KMS-11 (cell line): ENCODE results near the gene FNDC3B.

Source experiments
- H2AFZ ChIP-seq: fragments of 200-600 bp; sonication (generic); 2 replicates; pipeline ENCODE4 v1.6.1; 2016; ENCODE audit warnings: antibody characterized with exemption, mixed run types, low read depth
- H3K27ac ChIP-seq: fragments of 200-600 bp; sonication (generic); 2 replicates; pipeline ENCODE4 v1.6.1; 2016; ENCODE audit warnings: mild to moderate bottlenecking, mixed run types
- H3K27me3 ChIP-seq: fragments of 200-600 bp; sonication (generic); 2 replicates; pipeline ENCODE4 v1.6.1; 2017; ENCODE audit warnings: mild to moderate bottlenecking, low read depth, mixed run types, moderate library complexity; ENCODE audit not compliant: insufficient read depth
- H3K36me3 ChIP-seq: fragments of 200-600 bp; sonication (generic); 2 replicates; pipeline ENCODE4 v1.6.1; 2017; ENCODE audit warnings: mild to moderate bottlenecking, mixed run types; ENCODE audit not compliant: insufficient read depth
- H3K4me1 ChIP-seq: fragments of 200-600 bp; sonication (generic); 2 replicates; pipeline ENCODE4 v1.6.1; 2016; ENCODE audit warnings: mild to moderate bottlenecking, low read depth, mixed run types; ENCODE audit not compliant: poor library complexity, severe bottlenecking
- H3K4me2 ChIP-seq: fragments of 200-600 bp; sonication (generic); 2 replicates; pipeline ENCODE4 v1.7.0; 2016; ENCODE audit warnings: mild to moderate bottlenecking, mixed run types
- H3K4me3 ChIP-seq: fragments of 200-600 bp; sonication (generic); IDR thresholded peaks from 2 replicates; pipeline ENCODE4 v1.6.1; 2017; ENCODE audit warnings: low read depth, low read length, mixed read lengths; ENCODE audit not compliant: insufficient read depth
- H3K79me2 ChIP-seq: fragments of 200-600 bp; sonication (generic); 2 replicates; pipeline ENCODE4 v1.6.1; 2016; ENCODE audit warnings: low read depth, mixed run types; ENCODE audit not compliant: insufficient read depth
- H3K9ac ChIP-seq: fragments of 200-600 bp; sonication (generic); 2 replicates; pipeline ENCODE4 v1.6.1; 2016; ENCODE audit warnings: mild to moderate bottlenecking, mixed run types
- H4K20me1 ChIP-seq: fragments of 200-600 bp; sonication (generic); 2 replicates; pipeline ENCODE4 v1.6.1; 2016; ENCODE audit warnings: mild to moderate bottlenecking, mixed run types; ENCODE audit not compliant: insufficient read depth
- TF ChIP-seq, protein P1 (sequence below): fragments of 200-600 bp; sonication (generic); conservative IDR thresholded peaks from 2 replicates; pipeline ENCODE4 v1.6.1; 2017; ENCODE audit warnings: low read depth, mild to moderate bottlenecking, antibody characterized with exemption, low read length, moderate library complexity, mixed read lengths

Gene FNDC3B

GRCh38 chr3:172209333-172210321, 170.2 kb downstream of the FNDC3B start:
- no peaks in the 10 kb centered on the region for H3K27me3 ChIP-seq
- peaks cover 14% of the 10 kb centered on the region; the same call in 1 of the 2 replicates for H4K20me1 ChIP-seq
- H3K4me3 ChIP-seq = no peak overlapping the region
- H3K79me2 ChIP-seq = peaks cover 84% of the 10 kb centered on the region; the same call in 1 of the 2 replicates
- TF ChIP-seq, protein P1, sequence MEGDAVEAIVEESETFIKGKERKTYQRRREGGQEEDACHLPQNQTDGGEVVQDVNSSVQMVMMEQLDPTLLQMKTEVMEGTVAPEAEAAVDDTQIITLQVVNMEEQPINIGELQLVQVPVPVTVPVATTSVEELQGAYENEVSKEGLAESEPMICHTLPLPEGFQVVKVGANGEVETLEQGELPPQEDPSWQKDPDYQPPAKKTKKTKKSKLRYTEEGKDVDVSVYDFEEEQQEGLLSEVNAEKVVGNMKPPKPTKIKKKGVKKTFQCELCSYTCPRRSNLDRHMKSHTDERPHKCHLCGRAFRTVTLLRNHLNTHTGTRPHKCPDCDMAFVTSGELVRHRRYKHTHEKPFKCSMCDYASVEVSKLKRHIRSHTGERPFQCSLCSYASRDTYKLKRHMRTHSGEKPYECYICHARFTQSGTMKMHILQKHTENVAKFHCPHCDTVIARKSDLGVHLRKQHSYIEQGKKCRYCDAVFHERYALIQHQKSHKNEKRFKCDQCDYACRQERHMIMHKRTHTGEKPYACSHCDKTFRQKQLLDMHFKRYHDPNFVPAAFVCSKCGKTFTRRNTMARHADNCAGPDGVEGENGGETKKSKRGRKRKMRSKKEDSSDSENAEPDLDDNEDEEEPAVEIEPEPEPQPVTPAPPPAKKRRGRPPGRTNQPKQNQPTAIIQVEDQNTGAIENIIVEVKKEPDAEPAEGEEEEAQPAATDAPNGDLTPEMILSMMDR = no peak
- no peak overlapping the region for H2AFZ ChIP-seq
- no peak overlapping the region for H3K27ac ChIP-seq
- H3K4me2 ChIP-seq = no peak overlapping the region
- H3K9ac ChIP-seq = no peak overlapping the region
- H3K4me1 ChIP-seq = peaks cover 30% of the 10 kb centered on the region
- H3K36me3 ChIP-seq = peaks cover 3% of the 10 kb centered on the region; the same call in 1 of the 2 replicates

DNA sequence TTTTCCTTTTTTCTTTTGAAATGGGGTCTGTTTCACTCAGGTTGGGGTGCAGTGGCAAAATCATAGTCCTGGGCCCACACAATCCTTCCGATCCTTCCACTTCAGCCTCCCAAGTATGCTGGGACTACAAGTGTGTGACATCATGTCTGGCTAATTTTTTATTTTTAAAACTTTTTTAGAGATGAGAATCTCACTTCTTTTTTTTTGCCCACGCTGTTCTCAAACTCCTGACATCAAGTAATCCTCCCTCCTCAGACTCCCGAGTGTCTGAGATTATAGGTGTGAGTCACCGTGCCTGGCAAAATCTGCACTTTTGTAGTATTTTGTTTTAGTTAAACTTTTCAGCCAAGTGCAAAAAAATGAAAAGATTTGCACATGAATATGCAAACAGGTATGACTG, 171.0 kb downstream of the FNDC3B start:
- Histone ChIP-seq H3K4me2 (no peak overlapping the region), H3K36me3 (no peaks in the 10 kb centered on the region; the same call in 1 of the 2 replicates), H3K4me3 (no peak overlapping the region), H2AFZ (no peak overlapping the region), H4K20me1 (peaks cover 14% of the 10 kb centered on the region; the same call in 1 of the 2 replicates), H3K27ac (no peak overlapping the region), H3K9ac (no peak overlapping the region), H3K4me1 (peaks cover 30% of the 10 kb centered on the region), H3K79me2 (peaks cover 84% of the 10 kb centered on the region; the same call in 1 of the 2 replicates), H3K27me3 (no peaks in the 10 kb centered on the region)
- TF ChIP-seq, protein P1 = no peak

GRCh38 chr3:172211123-172211522, 171.7 kb downstream of the FNDC3B start:
- H3K4me2 ChIP-seq = no peak overlapping the region
- no peaks in the 10 kb centered on the region for H3K27me3 ChIP-seq
- TF ChIP-seq, protein P1 = no peak
- H3K36me3 ChIP-seq = no peaks in the 10 kb centered on the region; the same call in 1 of the 2 replicates
- no peak overlapping the region for H3K27ac ChIP-seq
- H3K79me2 ChIP-seq = peaks cover 84% of the 10 kb centered on the region; the same call in 1 of the 2 replicates
- H3K4me1 ChIP-seq = peaks cover 33% of the 10 kb centered on the region
- H3K4me3 ChIP-seq = no peak overlapping the region
- H3K9ac ChIP-seq = no peak overlapping the region
- H2AFZ ChIP-seq = no peak overlapping the region
- peaks cover 17% of the 10 kb centered on the region for H4K20me1 ChIP-seq

DNA sequence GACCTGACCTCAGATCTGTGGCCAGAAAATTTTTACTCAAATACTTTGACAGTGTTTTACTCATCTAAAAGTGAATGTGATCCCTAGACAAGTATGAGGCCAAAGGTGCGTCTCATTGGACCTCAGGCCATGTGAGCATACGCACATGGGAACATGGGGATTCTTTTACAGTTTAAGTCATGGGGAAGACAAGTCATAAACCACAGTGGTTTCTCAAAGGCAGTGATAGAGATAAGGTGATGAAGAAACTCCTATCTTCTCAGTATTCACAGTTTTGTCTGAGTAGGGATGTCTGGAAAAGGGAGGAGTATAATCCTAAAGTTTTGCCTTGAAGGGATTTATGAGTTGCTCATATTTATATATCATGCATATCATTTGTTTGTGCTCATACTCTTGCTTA, 173.8 kb downstream of the FNDC3B start:
- Histone ChIP-seq H3K36me3 (no peaks in the 10 kb centered on the region; the same call in 1 of the 2 replicates), H3K4me1 (peaks cover 50% of the 10 kb centered on the region), H3K27me3 (no peaks in the 10 kb centered on the region), H3K4me2 (no peak overlapping the region), H3K9ac (no peak overlapping the region), H3K79me2 (peaks cover 87% of the 10 kb centered on the region; the same call in 1 of the 2 replicates), H3K4me3 (no peak overlapping the region), H4K20me1 (peaks cover 19% of the 10 kb centered on the region), H2AFZ (no peak overlapping the region), H3K27ac (no peak overlapping the region)
- TF ChIP-seq, protein P1 = no peak
